GM21526 (cell line): ENCODE results near the gene PPTC7.

Source experiments
- ATAC-seq: cut with Tn5 transposase; IDR thresholded peaks from one replicate; pipeline ENCODE4 v1.9.1; 2021; ENCODE audit warnings: moderate library complexity; ENCODE audit not compliant: unreplicated experiment, low FRiP score

The PPTC7 gene

GRCh38 chr12:110498984-110499706 is 84.0 kb downstream of the PPTC7 start:
- no peak for ATAC-seq
